AG20443 (cell line): ENCODE data around the gene TYMS.
A peak's percentile ranks its signal among the peaks of the same experiment; 100 is the strongest.

Experiments
- DNase-seq: peaks from one replicate; pipeline ENCODE4 v3.0.0; 2012; ENCODE audit warnings: low spot score, mixed read lengths

The TYMS gene

DNA sequence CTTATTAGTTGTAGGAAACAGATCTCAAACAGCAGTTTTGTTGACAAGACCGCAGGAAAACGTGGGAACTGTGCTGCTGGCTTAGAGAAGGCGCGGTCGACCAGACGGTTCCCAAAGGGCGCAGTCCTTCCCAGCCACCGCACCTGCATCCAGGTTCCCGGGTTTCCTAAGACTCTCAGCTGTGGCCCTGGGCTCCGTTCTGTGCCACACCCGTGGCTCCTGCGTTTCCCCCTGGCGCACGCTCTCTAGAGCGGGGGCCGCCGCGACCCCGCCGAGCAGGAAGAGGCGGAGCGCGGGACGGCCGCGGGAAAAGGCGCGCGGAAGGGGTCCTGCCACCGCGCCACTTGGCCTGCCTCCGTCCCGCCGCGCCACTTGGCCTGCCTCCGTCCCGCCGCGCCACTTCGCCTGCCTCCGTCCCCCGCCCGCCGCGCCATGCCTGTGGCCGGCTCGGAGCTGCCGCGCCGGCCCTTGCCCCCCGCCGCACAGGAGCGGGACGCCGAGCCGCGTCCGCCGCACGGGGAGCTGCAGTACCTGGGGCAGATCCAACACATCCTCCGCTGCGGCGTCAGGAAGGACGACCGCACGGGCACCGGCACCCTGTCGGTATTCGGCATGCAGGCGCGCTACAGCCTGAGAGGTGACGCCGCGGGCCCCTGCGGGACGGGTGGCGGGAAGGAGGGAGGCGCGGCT is at the start of gene TYMS:
TYMS (plus strand) TSS at position 343 of the 690 bp plus-strand sequence; CDS start at position 433, 90 bp downstream.
- peak; percentile 70 for DNase-seq

DNA sequence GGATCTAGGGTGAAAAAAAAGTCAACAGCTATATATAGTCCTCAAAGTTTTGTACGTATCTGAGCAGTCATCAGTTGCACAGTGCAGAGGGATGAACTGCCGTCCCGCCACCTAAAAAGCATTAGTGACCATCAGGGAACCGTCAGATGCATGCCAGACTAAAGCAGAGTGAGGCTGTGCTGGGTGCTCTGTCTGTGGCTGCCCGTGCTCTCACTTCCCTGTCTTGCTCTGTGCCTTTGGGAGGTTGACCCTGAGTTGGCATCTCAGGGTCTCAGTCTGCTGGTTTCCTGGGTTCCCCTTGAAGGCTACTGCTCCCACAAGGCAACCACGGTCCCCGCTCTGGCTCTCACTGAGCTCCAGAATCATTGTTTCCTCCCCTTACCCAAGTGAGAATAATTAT is 49.5 kb upstream of the TYMS start:
- DNase-seq, result no peak

DNA sequence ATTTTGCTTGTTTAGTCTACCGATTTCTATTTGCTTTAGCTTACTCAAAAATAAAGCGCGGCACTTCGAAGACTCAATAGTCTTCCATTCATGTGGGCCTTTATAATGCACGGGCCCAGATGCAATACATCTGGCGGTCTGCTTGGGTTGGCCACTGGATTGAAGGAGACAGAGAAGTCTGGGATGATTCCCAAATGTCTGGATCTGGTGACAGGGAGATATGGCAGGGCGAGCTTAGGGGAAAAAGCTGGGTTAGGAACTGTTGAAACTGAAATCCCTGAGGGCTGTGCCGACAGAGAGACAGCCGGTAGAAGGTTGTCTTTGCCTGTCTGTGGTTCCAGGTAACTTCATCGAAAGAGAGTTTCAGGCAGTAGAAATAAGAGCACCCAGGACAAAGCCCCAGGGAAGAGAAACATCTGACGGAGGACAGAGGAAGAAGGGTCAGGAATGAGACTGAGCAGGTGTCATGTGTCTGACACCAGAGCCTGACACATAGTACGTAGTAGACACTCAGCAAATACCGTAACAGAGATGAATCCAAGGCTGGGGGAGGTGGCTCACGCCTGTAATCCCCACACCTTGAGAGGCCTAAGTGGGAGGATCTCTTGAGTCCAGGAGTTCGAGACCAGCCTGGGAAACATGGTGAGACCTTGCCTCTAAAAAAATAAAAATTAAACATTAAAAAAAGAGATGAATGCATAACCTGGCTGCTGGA is 47.1 kb upstream of the TYMS start:
- no peak for DNase-seq

DNA sequence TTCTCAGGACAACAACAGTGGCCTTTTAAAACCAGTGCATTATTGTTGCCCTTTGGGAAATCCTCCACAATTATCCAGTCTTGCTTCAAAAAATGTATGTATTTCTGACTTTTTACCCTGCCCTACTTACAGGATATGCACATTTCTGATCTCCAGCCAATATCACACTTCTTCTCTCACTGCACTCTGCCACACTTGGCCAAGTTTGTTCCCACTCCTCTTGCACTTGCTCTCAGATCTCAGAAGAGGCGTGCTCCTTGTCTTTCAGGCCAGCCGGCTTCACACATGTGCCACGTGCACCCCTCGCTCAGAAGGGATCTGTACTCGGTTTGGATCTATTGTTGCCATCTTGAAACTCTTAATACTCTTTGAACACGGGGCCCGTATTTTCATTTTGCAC is 45.3 kb upstream of the TYMS start:
- DNase-seq, result no peak

DNA sequence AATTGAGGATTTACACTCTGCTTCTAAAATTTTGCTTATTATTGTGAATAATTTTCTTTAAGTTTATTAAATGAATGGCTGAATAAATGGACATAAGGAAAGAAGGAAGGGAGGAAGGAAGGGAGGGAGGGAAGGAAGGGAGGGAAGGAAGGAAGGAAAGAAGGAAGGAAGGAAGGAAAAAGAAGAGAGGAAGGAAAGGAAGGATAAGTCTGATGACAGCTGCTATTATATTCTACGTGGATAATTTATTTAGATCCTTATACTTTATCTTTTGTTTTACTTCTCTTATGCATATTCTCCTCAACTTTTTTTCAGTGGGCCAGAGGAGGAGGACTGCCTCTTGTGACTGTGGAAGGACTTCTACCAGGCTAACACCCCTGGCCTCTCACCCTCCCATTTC is 43.3 kb upstream of the TYMS start:
- no peak for DNase-seq

DNA sequence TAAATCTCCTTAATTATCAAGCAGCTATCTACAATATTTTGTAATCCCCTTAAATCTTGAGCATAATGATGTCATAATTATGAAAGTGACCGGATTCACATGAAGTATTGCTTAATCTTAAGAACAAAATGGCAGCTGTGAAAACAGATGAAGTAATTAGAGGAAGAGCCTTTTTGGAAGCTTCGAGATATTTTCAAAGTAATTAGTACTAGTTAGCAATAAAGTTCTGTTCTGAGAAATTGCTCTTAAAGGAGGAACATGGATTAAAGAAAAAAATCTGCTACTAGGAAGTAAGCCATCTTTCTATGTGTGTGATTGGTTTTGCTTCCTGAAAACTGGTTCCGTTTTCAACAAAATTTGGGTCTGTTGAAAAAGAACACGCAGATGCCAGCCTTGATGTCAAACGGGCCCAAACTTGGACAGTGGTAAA is 42.3 kb upstream of the TYMS start:
- no peak for DNase-seq

DNA sequence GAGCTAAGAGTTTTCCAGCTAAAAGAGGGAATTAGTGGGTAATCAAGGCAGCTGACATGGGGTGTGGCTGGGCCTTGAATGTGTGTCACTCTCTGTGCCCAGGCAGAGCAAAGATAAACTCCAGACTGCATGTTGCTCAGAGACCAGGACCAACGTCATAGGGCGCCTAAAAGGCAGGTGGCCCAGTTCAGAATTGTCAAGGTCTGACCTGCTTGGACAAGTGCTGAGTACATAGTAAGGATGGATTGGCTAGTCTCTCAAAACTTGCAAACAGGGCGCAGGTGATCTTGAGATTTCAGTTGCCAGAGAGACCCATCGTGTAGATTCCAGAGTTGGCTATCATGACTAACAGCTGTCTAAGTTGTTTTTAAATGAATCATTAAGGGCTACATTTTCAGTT is 41.7 kb upstream of the TYMS start:
- DNase-seq, result no peak

DNA sequence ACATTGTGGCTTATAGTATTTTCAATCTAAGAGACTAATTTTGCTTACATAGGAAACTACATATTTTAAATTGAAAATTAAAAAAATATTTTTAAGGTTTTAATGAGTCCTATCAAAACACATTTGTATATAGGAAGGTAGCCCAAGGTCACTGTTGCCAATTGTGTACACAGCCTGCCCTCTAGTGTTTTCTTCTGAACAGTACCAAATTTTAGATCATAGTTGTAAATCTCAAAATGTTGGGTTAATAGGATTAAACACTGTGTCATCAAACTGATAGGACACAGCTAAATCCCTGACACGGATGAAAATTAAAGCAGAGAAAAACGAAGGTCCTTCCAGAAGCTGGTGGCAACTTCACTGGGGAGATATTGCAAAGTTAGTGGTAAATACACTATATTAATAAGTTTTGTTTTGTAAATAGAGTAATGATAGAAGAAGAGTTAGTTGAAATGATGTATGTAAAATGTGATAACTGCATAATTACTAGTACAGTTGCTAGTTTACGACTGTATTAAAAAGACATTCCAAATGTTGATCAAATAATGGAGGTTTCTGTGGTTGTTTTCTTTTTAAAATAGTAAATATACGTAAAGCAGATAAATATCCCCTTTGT is 41.0 kb upstream of the TYMS start:
- peak; percentile 57 for DNase-seq

DNA sequence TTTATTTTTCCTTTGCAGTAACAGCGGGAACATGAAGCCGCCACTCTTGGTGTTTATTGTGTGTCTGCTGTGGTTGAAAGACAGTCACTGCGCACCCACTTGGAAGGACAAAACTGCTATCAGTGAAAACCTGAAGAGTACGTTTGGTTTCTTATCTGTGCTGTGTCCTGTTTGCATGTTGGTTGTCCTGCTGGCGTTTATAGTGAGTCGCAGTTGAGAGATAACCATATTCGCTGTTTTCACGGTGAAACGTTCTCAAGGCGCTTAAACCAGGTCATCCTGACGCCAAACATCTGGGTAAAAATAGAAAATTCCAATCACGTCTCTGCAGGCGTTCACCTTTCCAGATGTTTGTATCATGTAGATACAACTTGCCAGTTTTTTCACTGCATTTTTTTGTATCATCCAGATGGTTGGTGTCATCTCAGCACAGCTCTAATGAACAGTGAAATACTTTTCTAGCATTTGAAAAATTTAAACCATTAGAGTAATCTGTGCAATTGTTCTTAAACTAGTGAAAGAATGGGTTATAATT is 39.4 kb upstream of the TYMS start:
- no peak for DNase-seq

DNA sequence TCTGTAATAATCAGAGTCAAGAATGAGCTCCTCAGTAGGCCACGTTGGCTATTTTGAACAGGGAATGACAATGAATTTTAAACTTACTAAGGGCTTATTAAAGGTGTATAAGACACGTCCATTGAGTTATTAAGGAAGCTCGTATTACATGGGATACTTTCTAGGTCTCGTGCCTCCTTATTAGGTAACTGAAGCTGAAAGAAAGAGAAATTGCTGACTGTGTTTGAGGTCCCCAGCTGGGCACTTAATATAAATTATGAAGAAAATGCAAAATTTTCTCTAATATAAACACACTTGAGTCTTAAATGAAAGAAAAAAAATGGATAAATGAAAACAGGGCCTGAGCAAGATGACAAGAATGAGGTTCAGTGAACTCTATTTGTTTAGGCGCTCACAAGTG is 38.8 kb upstream of the TYMS start:
- no peak for DNase-seq

DNA sequence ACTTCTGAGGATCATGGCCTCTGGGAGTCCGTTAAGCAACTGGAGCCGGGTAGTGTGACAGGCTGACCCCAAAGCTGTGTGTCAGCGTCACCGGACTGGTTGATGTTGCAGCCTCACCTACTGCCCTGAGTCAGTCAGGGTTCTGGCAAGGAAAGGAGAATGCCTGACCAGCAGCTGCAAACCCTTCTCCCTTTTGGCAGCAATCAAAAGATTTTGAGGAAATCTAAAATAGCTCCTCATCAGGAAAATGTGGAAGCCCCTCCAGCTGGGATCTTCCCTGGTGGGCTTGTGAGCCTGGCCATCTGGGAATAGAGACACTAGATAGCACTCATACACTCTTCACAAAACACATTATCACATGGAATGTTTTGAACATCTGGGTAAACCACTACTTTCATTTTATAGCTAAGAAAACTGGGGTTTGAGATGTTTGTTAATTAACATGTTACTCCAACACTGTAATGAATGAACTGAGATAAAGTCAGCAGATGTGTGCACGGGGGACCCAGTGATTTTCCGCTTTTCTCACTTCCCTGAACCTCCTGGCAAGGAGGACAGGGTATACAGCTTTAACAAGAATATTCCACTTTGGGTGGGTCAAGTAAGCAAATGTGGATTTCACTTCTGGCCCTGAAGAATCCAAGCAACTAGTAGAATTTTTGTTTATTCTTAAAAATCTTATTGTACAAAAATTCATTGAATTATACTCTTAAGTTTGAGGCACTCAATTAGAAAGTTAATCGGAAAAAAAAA is 36.0 kb upstream of the TYMS start:
- peak; percentile 81 for DNase-seq

DNA sequence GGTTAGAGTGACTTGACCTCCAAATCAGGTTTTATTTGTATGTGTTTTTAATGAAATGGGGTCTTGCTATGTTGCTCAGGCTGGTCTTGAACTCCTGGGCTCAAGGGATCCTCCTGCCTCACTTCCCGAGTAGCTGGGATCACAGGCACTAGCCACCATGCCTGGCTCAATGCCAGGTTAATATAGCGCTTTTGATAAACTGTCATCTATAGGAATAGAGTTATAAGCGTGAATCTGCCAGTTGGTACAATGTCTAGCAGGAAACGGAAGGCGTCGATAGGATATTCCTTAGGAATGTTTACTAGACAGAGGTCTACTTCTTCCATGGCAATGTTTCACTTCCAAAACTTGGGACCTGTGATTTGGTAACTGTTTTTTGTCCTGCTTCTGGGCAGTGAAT is 35.2 kb upstream of the TYMS start:
- no peak for DNase-seq

DNA sequence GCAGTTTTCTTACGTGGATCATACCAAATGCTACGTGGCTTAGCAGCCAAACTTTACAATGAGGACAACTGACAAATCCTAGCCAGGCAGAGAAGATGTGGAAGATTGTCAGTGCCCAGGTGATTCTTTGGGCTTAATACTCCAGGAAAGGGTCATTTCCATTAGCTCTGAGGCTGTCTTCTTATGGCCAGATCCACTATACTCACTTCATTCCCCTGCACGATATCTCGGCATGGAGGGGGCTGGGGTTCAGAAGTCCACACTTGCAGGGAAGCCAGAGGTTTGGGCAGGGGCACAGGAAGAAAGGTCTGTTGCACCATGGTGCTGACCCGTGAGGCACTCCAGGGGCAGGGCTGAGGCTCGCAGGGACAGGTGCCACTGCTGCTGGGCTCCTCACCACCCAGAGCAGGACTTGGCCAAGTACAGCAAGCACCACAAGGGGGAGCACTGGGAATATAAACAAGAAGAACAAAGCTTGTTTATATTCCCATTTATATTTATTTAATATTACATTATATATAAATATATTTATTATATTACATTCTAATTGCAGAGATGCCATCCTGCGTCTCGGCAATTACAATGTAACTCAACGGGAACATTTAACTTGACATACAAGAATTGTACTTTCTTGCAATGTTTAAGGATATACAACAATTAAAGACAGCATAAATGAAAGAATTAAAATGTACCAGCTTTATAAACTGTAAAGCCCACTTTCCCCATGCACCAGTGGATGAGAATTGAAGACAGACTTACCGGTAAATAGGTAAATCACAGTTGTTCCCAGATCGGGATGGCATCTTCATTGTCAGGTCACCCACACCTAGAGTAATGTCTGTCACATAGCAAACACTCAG is 33.5 kb upstream of the TYMS start:
- DNase-seq, result peak; percentile 72

DNA sequence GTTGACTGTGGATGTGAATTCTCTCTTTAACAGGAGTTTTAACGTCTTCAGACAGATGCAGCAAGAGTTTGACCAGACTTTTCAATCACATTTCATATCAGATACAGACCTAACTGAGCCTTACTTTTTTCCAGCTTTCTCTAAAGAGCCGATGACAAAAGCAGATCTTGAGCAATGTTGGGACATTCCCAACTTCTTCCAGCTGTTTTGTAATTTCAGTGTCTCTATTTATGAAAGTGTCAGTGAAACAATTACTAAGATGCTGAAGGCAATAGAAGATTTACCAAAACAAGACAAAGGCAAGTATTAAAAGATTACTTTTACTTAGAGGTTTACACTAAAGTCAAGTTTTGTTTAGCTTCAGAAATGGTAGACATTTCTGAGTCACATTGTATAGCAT is 30.2 kb upstream of the TYMS start:
- DNase-seq, result peak; percentile 19

DNA sequence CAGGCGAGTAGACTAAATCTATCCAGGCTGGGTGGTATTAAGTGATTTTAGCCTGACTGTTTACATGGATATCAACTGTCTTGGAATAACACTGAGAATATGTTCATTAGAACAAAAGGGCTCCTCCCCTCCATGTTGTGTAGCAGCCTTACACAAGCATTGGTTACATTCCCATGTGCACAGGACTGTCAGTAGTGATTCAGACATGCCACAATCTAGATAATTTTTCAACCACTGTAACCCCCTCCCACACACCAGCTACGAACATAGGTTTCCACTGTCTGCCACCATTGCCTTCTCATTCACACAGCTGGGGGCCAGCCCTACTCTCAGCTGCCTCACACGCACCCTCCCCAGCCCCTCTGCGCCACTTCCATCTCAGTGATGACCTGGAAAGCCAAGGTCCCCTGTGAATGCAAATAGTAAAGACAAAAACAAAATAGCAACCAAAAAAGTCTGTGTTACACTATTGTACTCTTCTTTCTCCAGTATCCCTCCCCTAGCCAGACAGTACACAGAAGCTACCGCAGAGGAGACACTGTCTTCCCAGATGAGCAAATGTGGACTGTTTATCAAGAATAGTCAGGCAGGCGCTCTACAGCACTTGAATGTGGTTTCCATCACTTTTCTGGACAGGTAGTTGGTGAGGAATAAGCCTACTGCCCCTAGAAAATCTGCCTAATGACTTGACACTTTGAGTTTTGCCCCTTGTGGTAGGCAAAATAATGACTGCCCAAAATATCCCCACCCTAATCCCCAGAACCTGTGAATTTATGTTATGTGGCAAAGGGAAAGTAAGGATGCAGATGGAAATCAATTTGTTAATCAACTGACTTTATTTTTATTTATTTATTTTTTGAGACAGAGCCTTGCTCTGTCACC is 27.9 kb upstream of the TYMS start:
- no peak for DNase-seq

DNA sequence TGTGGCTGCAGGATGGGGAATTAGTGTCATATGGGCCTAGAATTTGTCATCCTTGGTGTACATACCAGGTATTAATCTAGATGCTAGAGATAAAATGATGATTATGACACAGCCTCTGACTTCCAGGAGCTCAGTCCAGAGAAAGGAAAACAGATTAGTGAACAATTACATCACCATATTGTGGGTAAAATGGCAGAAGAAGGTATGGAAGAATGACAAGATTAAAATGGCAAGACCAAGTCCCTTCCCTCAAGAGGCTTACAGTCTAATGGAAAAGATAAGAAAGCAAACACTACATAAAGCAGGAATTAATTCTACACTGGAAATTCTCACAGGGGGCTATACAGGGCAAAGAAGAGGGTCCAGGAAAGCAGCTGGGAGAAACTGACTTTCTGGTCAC is 25.9 kb upstream of the TYMS start:
- DNase-seq, result no peak

DNA sequence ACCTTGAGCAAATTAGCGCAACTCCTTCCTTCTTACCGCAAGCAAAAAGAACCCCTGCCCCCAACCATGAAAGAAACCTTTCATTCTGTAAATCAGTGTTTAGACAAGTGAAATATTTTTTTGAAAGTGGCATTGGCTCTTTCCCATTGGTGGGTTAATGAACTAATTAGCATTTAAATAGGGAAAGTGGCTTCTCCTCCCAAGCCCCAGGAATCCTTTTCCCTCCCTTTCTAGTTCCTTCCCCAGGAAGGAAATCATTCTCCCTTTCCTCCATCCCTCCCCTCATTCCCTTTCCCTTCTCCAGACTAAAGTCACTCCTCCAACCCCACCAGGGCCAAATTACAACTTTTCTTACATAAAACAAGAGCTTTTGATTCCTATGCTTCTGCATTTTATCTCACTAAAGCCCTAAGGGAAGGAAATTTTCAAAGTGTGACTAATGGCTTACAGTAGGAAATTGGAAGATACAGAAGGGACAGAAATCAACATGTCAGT is 22.9 kb upstream of the TYMS start:
- DNase-seq, result no peak

DNA sequence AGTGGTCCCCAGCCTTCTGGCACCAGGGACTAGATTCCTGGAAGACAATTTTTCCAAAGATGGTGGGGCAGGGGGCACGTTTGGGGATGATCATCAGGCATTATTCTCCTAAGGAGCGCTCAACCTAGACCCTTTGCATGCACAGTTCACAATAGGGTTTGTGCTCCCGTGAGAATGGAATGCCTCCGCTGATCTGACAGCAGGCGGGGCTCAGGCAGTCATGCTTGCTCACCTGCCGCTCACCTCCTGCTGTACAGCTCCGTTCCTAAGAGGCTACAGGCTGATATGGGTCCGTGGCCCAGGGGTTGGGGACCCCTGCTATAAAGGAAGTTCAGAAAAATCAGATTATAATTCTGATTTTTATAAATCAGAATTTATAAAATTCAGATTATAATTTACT is 22.3 kb upstream of the TYMS start:
- no peak for DNase-seq

DNA sequence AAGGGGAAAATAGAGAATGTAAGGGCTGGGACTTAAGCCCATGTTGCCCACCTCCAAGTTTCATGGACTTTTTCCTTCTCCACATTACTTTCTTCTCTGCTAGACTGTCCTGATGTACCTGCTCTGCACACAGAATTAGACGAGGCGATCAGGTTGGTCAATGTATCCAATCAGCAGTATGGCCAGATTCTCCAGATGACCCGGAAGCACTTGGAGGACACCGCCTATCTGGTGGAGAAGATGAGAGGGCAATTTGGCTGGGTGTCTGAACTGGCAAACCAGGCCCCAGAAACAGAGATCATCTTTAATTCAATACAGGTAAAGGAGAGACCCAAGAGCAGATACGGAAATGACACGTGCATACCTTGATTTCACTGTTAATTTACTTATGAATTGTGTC is 16.2 kb upstream of the TYMS start:
- no peak for DNase-seq

DNA sequence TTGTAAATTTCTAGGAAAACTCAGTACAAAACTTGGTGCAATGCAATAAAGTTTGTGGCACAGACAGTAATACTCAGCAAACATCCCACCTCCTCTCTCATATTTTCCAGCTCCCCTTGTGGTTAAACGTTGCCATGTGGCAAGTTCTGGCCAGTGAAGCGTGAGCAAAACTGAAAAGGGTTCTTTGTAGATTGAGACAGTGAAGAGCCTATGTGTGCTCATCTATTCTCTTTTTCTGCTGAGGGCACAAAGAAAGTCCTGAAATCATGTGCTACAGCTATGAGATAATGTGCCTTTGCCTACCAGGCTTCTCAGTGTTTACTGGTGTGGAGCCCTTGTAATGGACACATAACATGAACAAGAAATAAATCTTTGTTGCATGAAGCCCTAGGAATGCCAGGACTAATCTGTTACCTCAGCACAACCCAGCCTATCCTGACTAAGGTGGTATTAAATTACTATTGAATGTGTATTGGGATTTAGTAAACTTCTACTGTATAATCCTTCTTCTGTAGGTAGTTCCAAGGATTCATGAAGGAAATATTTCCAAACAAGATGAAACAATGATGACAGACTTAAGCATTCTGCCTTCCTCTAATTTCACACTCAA is 13.0 kb upstream of the TYMS start:
- no peak for DNase-seq
